Right lobe of liver (tissue), 6 donors: ENCODE data around the gene YJU2. TPM values are rescaled to one million over a fixed set of nuclear protein-coding genes. Genes with fewer than 3 reads are reported as not detected.

Source experiments
- ATAC-seq, 4 donors: fragments of 200-7000 bp; cut with Tn5 transposase; one replicate each; pipeline ENCODE4 v1.9.1; 2020; ENCODE audit warnings: mild to moderate bottlenecking in 4 of 4, moderate library complexity in 4 of 4
- DNase-seq, 3 donors: peaks; one replicate each; pipeline ENCODE4 v3.0.0-alpha.2; 2020
- H3K27ac ChIP-seq, 3 donors: fragments of 200-600 bp; one replicate each; pipeline ENCODE4 v1.8.0; 2022
- H3K27me3 ChIP-seq, 2 donors: fragments of 200-600 bp; one replicate each; pipeline ENCODE4 v1.8.0; 2022
- H3K36me3 ChIP-seq, 4 donors: fragments of 200-600 bp; sonication (generic) in 1 of 4; one replicate each; pipeline versions ENCODE4 v1.5.1 to v1.8.0; 2017 to 2022; ENCODE audit warnings: control low read depth in 1 of 4
- H3K4me1 ChIP-seq, 4 donors: fragments of 200-600 bp; sonication (generic) in 1 of 4; one replicate each; pipeline versions ENCODE4 v1.5.1 to v1.8.0; 2017 to 2022; ENCODE audit warnings: control low read depth in 1 of 4
- H3K4me3 ChIP-seq, 3 donors: fragments of 200-600 bp; one replicate each; pipeline ENCODE4 v1.8.0; 2022
- H3K9me3 ChIP-seq, 4 donors: fragments of 200-600 bp; sonication (generic) in 1 of 4; one replicate each; pipeline versions ENCODE4 v1.5.1 to v1.8.0; 2017 to 2022; ENCODE audit warnings: control low read depth in 1 of 4
- CTCF ChIP-seq, 4 donors: fragments of 200-600 bp in 3 of 4; fragments of 450-650 bp in 1 of 4; IDR thresholded peaks; one replicate each; pipeline versions ENCODE4 v1.5.1 to v1.8.0; 2016 to 2022; ENCODE audit warnings: antibody characterized with exemption in 4 of 4, mild to moderate bottlenecking in 2 of 4
- POLR2A ChIP-seq: fragments of 450-650 bp; IDR thresholded peaks from one replicate; pipeline ENCODE4 v1.6.1; 2017; ENCODE audit warnings: antibody characterized with exemption, mild to moderate bottlenecking
- WGBS: methylation state at CpG from one replicate; pipeline ENCODE4 v1.1.6; 2018; ENCODE audit warnings: low coverage, low lambda C conversion rate; ENCODE audit not compliant: insufficient coverage; ENCODE audit errors: missing lambda C conversion rate; 5-methylcytosine and 5-hydroxymethylcytosine counted together
- intact Hi-C, 2 donors: fragments of 100-400 bp; cut with DNase I; formaldehyde crosslinking; loops; one replicate each; pipeline versions ENCODE4 v1.11.2 to v1.14.1; 2022
- total RNA-seq, 6 experiments: library from RNA; depleted of rRNA in 2 of 6; stranded (reverse); fragments of >200 nt in 2 of 6; fragmentation: NEBNext Ultra II Directional in 3 of 6; extraction: Animal tissue kit (Norgen Biotek cat#: 25700) in 3 of 6; gene quantifications; one replicate each; pipeline versions ENCODE4 v1.1.0 to v1.2.4, GENCODE V29; 2016 to 2023
- donor health status: DM: no; HTN: yes; CAD: no.
- donor health status: DM: no; HTN: no; CAD: no.
- donor health status: DM: no; HTN: no; CAD: no.
- donor health status: DM: no; HTN: yes; CAD: no.
- donor health status: DM: no; HTN: yes; CAD: no.

The YJU2 gene
- total RNA-seq, 6 experiments from 2014 or later: 6.4 to 14.1 (median 8.9) TPM

- H3K27me3 ChIP-seq: no peaks in the 10 kb centered on the region
- WGBS: 97% methylated on average over 7 of the region's 9 CpGs
These were observed 70.1 kb downstream of the YJU2 start for GRCh38 chr19:4316956-4317355.

GRCh38 chr19:4318460-4318859, 71.6 kb downstream of the YJU2 start:
- no peak overlapping the region for H3K4me3 ChIP-seq
- WGBS: 93% methylated on average over 4 of the region's 7 CpGs
- DNase-seq (no peak), ATAC-seq (no peak)
- intact Hi-C loops: no loop called here
- H3K36me3 ChIP-seq: no peaks in the 10 kb centered on the region
- TF ChIP-seq POLR2A: no peak
- no peak for TF ChIP-seq CTCF (IDR thresholded peaks at IDR 0.05)
- no peaks in the 10 kb centered on the region for H3K4me1 ChIP-seq
- no peaks in the 10 kb centered on the region for H3K9me3 ChIP-seq
- no peaks in the 10 kb centered on the region for H3K27me3 ChIP-seq
- H3K27ac ChIP-seq: no peak overlapping the region

More at GRCh38 chr19:4316956-4317355, 70.1 kb downstream of the YJU2 start:
- ATAC-seq (no peak), DNase-seq (no peak)
- no peak overlapping the region for H3K4me3 ChIP-seq
- no peaks in the 10 kb centered on the region for H3K36me3 ChIP-seq
- no peak overlapping the region for H3K27ac ChIP-seq
- intact Hi-C loops: no loop called here
- H3K9me3 ChIP-seq: no peaks in the 10 kb centered on the region
- no peak for TF ChIP-seq CTCF (IDR thresholded peaks at IDR 0.05)
- no peak for TF ChIP-seq POLR2A
- no peaks in the 10 kb centered on the region for H3K4me1 ChIP-seq

Other genes with a start within 250 kb of the YJU2 start
- gene PIAS4, start 239.3 kb upstream of the YJU2 start, total RNA-seq: 10 to 100 TPM in 5 of 6 experiments, 1 to 10 TPM in 1; 9.9 to 20.0 (median 14.9) TPM
- 10 to 100 TPM; 19.0 to 38.5 (median 27.7) TPM for gene ZBTB7A, start 180.2 kb upstream of the YJU2 start, total RNA-seq
- gene MAP2K2, start 123.0 kb upstream of the YJU2 start, total RNA-seq: 10 to 100 TPM; 50.2 to 75.7 (median 59.8) TPM
- 100 to 1,000 TPM in 4 of 6 experiments, 10 to 100 TPM in 2; 50.5 to 368 (median 199) TPM for gene CREB3L3, start 93.4 kb upstream of the YJU2 start, total RNA-seq
- 10 to 100 TPM in 3 of 6 experiments, 1 to 10 TPM in 3; 7.9 to 21.6 (median 10.0) TPM for gene SIRT6, start 64.5 kb upstream of the YJU2 start, total RNA-seq
- 1 to 10 TPM; 1.2 to 4.8 (median 2.7) TPM for gene ANKRD24, start 64.4 kb upstream of the YJU2 start, total RNA-seq
- 1 to 10 TPM in 5 of 6 experiments, under 1 TPM in 1; 0.73 to 4.1 (median 2.0) TPM for gene EBI3, start 17.6 kb upstream of the YJU2 start, total RNA-seq
- gene SHD, start 32.2 kb downstream of the YJU2 start, total RNA-seq: 1 to 10 TPM; 1.7 to 9.7 (median 6.4) TPM
- gene TMIGD2, start 55.3 kb downstream of the YJU2 start, total RNA-seq: under 1 TPM in 2 of 6 experiments, not detected in 4; 0.24 to 0.32 TPM
- gene FSD1, start 57.5 kb downstream of the YJU2 start, total RNA-seq: 1 to 10 TPM in 1 of 6 experiments, under 1 TPM in 3, not detected in 2; 0.19 to 2.2 (median 0.52) TPM
- gene STAP2, start 91.7 kb downstream of the YJU2 start, total RNA-seq: 10 to 100 TPM; 21.4 to 51.5 (median 43.0) TPM
- 10 to 100 TPM in 5 of 6 experiments, 1 to 10 TPM in 1; 6.4 to 21.7 (median 19.6) TPM for gene MPND, start 96.5 kb downstream of the YJU2 start, total RNA-seq
- 10 to 100 TPM; 22.6 to 47.7 (median 25.2) TPM for gene SH3GL1, start 153.5 kb downstream of the YJU2 start, total RNA-seq
- gene CHAF1A, start 155.6 kb downstream of the YJU2 start, total RNA-seq: 1 to 10 TPM; 3.1 to 9.2 (median 3.5) TPM
- 10 to 100 TPM; 47.2 to 79.1 (median 58.8) TPM for gene UBXN6, start 210.7 kb downstream of the YJU2 start, total RNA-seq
- 10 to 100 TPM in 5 of 6 experiments, 1 to 10 TPM in 1; 8.4 to 16.3 (median 14.0) TPM for gene HDGFL2, start 225.2 kb downstream of the YJU2 start, total RNA-seq